ENCODE results near the gene MXD4.
"Not testable (repeated sequence)": the region's sequence is repeated elsewhere in the genome, so short reads cannot be mapped to it uniquely, and the experiment has no call there.

MXD4 gene

GRCh38 chr4:2222838-2223237 lies 39.1 kb downstream of the MXD4 start:
- no peaks in the 10 kb centered on the region for H3K9me3 ChIP-seq (replicated peaks in 1 of 11)
- H3K4me1 ChIP-seq: no peaks in the 10 kb centered on the region
- no peak overlapping the region for H3K9ac ChIP-seq
- peaks cover 0 to 19% (median 0%) of the 10 kb centered on the region in 11 experiments; a peak in 8 of 22 replicates for H4K20me1 ChIP-seq
- H3K4me3 ChIP-seq: no peak overlapping the region
- H3K4me2 ChIP-seq: no peak overlapping the region
- no peak for TF ChIP-seq Cebpa-rat (IDR thresholded peaks at IDR 0.05)
- H3K27me3 ChIP-seq: no peaks in the 10 kb centered on the region
- no peak overlapping the region for H3K27ac ChIP-seq
- peaks cover 19 to 47% (median 32%) of the 10 kb centered on the region in 11 experiments; a peak in 21 of 22 replicates for H3K36me3 ChIP-seq

GRCh38 chr4:2221378-2221777 lies 40.5 kb downstream of the MXD4 start:
- not testable (repeated sequence) for H3K4me3 ChIP-seq; H3K9ac ChIP-seq; H3K27ac ChIP-seq; H3K4me2 ChIP-seq; H3K9me3 ChIP-seq (replicated peaks in 1 of 11); H3K27me3 ChIP-seq; H3K4me1 ChIP-seq
- H3K36me3 ChIP-seq: peaks cover 11 to 33% (median 23%) of the 10 kb centered on the region in 11 experiments; a peak in 21 of 22 replicates
- H4K20me1 ChIP-seq: peaks cover 0 to 19% (median 0%) of the 10 kb centered on the region in 11 experiments; a peak in 7 of 22 replicates

- no peak overlapping the region for H3K9ac ChIP-seq
- H3K4me3 ChIP-seq: no peak overlapping the region
- TF ChIP-seq Cebpa-rat (IDR thresholded peaks at IDR 0.05): no peak
- peaks cover 11 to 21% (median 15%) of the 10 kb centered on the region in 11 experiments; a peak in 21 of 22 replicates for H3K36me3 ChIP-seq
- H3K4me1 ChIP-seq: no peaks in the 10 kb centered on the region
- no peaks in the 10 kb centered on the region for H3K27me3 ChIP-seq
- H3K27ac ChIP-seq: no peak overlapping the region
- H4K20me1 ChIP-seq: peaks cover 0 to 19% (median 0%) of the 10 kb centered on the region in 11 experiments; a peak in 6 of 22 replicates
- no peak overlapping the region for H3K4me2 ChIP-seq
- H3K9me3 ChIP-seq (replicated peaks in 1 of 11): no peaks in the 10 kb centered on the region
These were observed 41.8 kb downstream of the MXD4 start for GRCh38 chr4:2220016-2220630.

GRCh38 chr4:2219233-2219760 lies 42.6 kb downstream of the MXD4 start:
- Histone ChIP-seq H3K27me3 (no peaks in the 10 kb centered on the region), H3K9ac (no peak overlapping the region), H3K9me3 (replicated peaks in 1 of 11) (no peaks in the 10 kb centered on the region), H3K4me2 (no peak overlapping the region), H3K4me3 (no peak overlapping the region), H4K20me1 (peaks cover 0 to 19% (median 0%) of the 10 kb centered on the region in 11 experiments; a peak in 6 of 22 replicates), H3K27ac (no peak overlapping the region), H3K36me3 (peaks cover 11 to 21% (median 15%) of the 10 kb centered on the region in 11 experiments; a peak in 21 of 22 replicates), H3K4me1 (peaks cover 0 to 4% (median 0%) of the 10 kb centered on the region in 10 experiments; a peak in 2 of 20 replicates)
- TF ChIP-seq Cebpa-rat (IDR thresholded peaks at IDR 0.05): no peak

GRCh38 chr4:2218436-2218835 lies 43.5 kb downstream of the MXD4 start:
- no peak overlapping the region for H3K4me2 ChIP-seq
- H4K20me1 ChIP-seq: peaks cover 0 to 19% (median 0%) of the 10 kb centered on the region in 11 experiments; a peak in 6 of 22 replicates
- no peak overlapping the region for H3K27ac ChIP-seq
- H3K9ac ChIP-seq: no peak overlapping the region
- H3K4me3 ChIP-seq: no peak overlapping the region
- no peaks in the 10 kb centered on the region for H3K9me3 ChIP-seq (replicated peaks in 1 of 11)
- no peak for TF ChIP-seq Cebpa-rat (IDR thresholded peaks at IDR 0.05)
- H3K27me3 ChIP-seq: no peaks in the 10 kb centered on the region
- peaks cover 7 to 18% (median 10%) of the 10 kb centered on the region in 11 experiments; a peak in 21 of 22 replicates for H3K36me3 ChIP-seq
- H3K4me1 ChIP-seq: peaks cover 0 to 9% (median 0%) of the 10 kb centered on the region in 10 experiments; a peak in 2 of 20 replicates

GRCh38 chr4:2217726-2218125 lies 44.2 kb downstream of the MXD4 start:
- no peak overlapping the region for H3K9ac ChIP-seq
- H3K4me1 ChIP-seq: peaks cover 0 to 9% (median 0%) of the 10 kb centered on the region in 10 experiments; a peak in 2 of 20 replicates
- no peaks in the 10 kb centered on the region for H3K9me3 ChIP-seq (replicated peaks in 1 of 11)
- H3K27me3 ChIP-seq: no peaks in the 10 kb centered on the region
- TF ChIP-seq Cebpa-rat (IDR thresholded peaks at IDR 0.05): no peak
- H3K4me3 ChIP-seq: no peak overlapping the region
- peaks cover under 1 to 10% (median 3%) of the 10 kb centered on the region in 11 experiments; a peak in 15 of 22 replicates for H3K36me3 ChIP-seq
- no peak overlapping the region for H3K4me2 ChIP-seq
- peaks cover 0 to 19% (median 0%) of the 10 kb centered on the region in 11 experiments; a peak in 5 of 22 replicates for H4K20me1 ChIP-seq
- no peak overlapping the region for H3K27ac ChIP-seq

GRCh38 chr4:2212831-2213230 lies 49.1 kb downstream of the MXD4 start:
- no peaks in the 10 kb centered on the region for H3K27me3 ChIP-seq
- H3K27ac ChIP-seq: no peak overlapping the region
- H3K9me3 ChIP-seq (replicated peaks in 1 of 11): no peaks in the 10 kb centered on the region
- no peak overlapping the region for H3K4me2 ChIP-seq
- H3K4me1 ChIP-seq: peaks cover 0 to 9% (median 0%) of the 10 kb centered on the region in 10 experiments; a peak in 2 of 20 replicates
- H4K20me1 ChIP-seq: no peaks in the 10 kb centered on the region
- no peak overlapping the region for H3K4me3 ChIP-seq
- no peak for TF ChIP-seq Cebpa-rat (IDR thresholded peaks at IDR 0.05)
- 0 out of 22 replicates have a peak, but pooled peaks cover 0 to under 1% (median 0%) of the 10 kb centered on the region in 11 experiments for H3K36me3 ChIP-seq
- H3K9ac ChIP-seq: no peak overlapping the region

GRCh38 chr4:2202789-2203188 lies 59.1 kb downstream of the MXD4 start:
- not testable (repeated sequence) for H3K4me1 ChIP-seq; H3K4me2 ChIP-seq; H3K27ac ChIP-seq; H3K9ac ChIP-seq; H3K4me3 ChIP-seq; H3K27me3 ChIP-seq; H4K20me1 ChIP-seq; H3K9me3 ChIP-seq (replicated peaks in 1 of 11)
- H3K36me3 ChIP-seq: peaks cover 0 to 12% (median 5%) of the 10 kb centered on the region in 11 experiments; a peak in 10 of 22 replicates

Measured in BLaER1 treated with 17β-estradiol and CSF1 and Interleukin-3, amounts not matched to agents 10 nM and 100 nM (cell line).